Stomach (tissue), 4 donors: Measurements from ENCODE around the gene PRKN.

Source experiments
- POLR2A ChIP-seq, 4 donors: fragments of 450-650 bp; IDR thresholded peaks; one replicate each; pipeline ENCODE4 v1.6.1; 2016; ENCODE audit warnings: antibody characterized with exemption in 4 of 4, control low read depth in 2 of 4, mild to moderate bottlenecking in 1 of 4, moderate library complexity in 1 of 4
- POLR2AphosphoS5 ChIP-seq, 3 donors: sonication (generic); formaldehyde crosslinking; IDR thresholded peaks; one replicate each; pipeline ENCODE4 v1.6.1; 2016; ENCODE audit warnings: antibody characterized with exemption in 3 of 3
- TF ChIP-seq, protein P1 (sequence below), 7 experiments: fragments of 450-650 bp in 4 of 7; fragments of 200-600 bp in 3 of 7; sonication (generic) in 3 of 7; IDR thresholded peaks; one replicate each; pipeline ENCODE4 v1.5.1; 2016 to 2019; ENCODE audit warnings: antibody characterized with exemption in 7 of 7, control low read depth in 2 of 7, mild to moderate bottlenecking in 1 of 7

- TF ChIP-seq, protein P1, sequence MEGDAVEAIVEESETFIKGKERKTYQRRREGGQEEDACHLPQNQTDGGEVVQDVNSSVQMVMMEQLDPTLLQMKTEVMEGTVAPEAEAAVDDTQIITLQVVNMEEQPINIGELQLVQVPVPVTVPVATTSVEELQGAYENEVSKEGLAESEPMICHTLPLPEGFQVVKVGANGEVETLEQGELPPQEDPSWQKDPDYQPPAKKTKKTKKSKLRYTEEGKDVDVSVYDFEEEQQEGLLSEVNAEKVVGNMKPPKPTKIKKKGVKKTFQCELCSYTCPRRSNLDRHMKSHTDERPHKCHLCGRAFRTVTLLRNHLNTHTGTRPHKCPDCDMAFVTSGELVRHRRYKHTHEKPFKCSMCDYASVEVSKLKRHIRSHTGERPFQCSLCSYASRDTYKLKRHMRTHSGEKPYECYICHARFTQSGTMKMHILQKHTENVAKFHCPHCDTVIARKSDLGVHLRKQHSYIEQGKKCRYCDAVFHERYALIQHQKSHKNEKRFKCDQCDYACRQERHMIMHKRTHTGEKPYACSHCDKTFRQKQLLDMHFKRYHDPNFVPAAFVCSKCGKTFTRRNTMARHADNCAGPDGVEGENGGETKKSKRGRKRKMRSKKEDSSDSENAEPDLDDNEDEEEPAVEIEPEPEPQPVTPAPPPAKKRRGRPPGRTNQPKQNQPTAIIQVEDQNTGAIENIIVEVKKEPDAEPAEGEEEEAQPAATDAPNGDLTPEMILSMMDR (IDR thresholded peaks at IDR 0.05) = no peak
- TF ChIP-seq POLR2A (IDR thresholded peaks at IDR 0.05) = no peak
- no peak for TF ChIP-seq POLR2AphosphoS5 (IDR thresholded peaks at IDR 0.05)
Measured at GRCh38 chr6:161532536-161532935, 1195.0 kb downstream of the PRKN start.
